ENCODE data around the gene VWA5B1. TPM values are rescaled to one million over a fixed set of nuclear protein-coding genes. Genes with fewer than 3 reads are reported as not detected.

The VWA5B1 gene
- total RNA-seq, 1 experiment from 2014 or later, result not detected

DNA sequence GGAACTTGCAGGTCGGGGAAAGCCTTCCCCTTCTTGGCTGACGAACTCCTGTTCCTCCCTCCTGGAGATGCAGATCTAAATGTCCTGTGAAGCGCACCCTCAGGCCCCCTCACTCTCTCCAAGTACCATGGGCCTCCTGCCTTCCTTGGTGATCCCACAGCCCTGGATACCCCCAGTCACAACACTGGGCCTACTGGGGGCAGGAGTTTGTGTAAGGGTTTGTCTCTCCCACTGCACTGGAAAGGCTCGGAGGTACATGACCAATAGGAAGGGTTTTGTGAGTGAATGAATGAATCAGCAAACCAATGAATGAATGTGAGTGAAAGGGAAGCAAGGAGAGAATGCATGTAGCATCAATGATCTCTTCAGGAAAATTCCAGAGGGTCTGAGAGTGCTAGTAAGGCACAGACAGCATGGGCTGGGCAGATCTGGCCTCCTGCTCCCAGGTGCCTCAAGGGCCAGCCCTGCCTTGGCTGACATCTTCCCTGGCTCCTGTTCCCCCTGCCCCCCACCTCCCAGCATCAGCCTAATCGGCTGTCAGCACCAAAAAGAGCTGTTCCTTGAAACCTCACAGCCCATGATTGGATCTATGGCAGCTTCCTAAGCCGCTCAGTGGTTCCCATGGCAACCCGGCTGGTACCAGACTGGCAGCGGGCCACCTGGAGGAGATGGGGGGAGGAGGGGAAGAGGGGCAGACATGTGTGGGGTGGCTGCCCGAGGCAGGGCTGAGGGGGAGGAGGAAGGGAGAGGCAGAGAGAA is 95.8 kb downstream of the VWA5B1 start:
- DNase-seq (ENCODE audit: low spot score), result no peak

DNA sequence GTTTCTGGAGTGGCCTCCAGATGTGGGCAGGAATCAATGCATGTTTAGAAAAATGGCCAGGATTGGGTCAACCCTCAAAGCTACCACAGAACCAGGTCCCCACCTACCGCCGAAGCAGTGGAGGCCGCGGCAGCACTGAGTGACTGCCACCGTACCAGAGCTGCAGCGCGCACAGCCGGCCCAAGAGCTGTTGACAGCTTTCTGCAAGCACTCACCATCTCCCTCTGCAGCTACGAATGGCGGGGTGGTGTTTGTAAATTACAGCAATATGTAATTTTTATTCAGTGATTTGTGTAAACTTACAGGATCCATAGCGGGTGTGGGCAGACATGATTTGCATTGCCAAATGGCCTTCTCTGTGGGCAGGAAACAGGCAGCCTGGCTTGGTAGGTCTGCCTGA is 98.9 kb downstream of the VWA5B1 start:
- no peak for DNase-seq (ENCODE audit: low spot score)

DNA sequence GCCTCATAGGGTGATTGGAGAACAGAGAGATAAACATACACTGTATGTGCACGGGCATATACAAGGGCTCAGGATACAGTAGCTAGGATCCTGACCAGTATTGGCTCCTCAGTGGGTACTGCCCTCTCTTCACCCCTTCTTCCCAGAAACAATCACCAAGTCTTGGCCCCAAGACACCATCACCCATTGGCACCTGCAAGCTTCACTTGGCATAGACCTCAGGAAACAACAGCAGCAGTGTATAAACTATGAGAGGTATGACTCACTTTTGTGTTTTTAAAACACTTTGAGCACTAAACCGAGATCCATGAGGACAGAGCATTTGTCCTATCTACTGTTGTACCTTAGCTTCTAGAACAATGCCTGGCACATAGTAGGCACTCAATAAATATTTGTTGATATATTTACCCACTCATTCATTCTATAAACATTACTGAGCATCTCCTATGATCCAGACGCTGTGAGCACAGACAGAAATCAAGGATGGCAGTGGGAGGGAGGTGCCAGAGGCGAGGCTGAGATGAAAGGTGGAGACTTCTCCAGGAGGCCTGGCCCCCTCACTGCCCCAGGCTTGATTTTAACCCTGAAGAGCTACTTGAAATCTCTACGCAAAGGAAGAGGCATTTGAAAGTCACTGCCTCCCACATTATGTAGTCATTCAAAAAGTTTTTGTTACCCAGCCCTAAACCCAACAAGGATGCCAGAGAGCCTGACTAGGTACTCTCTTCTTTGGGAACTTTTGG is 100.1 kb downstream of the VWA5B1 start:
- DNase-seq (ENCODE audit: low spot score), result peak; percentile 16

DNA sequence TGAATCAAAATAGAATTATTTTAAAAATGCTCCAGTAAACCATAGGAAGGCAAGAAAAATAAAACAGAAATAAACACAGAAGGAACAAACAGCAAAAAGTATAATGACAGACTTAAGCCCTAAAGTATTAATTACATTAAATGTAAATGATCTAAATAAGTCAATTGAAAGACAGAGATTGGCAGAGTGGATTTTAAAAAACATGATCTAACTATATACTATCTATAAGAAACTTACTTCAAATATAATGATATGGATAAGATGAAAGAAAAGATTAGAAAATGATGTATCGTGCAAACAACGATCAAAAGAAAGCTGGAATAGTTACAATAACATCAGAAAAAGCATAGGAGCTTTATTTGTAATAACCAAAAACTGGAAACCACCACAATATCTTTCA is 104.6 kb downstream of the VWA5B1 start:
- no peak for DNase-seq (ENCODE audit: low spot score)

DNA sequence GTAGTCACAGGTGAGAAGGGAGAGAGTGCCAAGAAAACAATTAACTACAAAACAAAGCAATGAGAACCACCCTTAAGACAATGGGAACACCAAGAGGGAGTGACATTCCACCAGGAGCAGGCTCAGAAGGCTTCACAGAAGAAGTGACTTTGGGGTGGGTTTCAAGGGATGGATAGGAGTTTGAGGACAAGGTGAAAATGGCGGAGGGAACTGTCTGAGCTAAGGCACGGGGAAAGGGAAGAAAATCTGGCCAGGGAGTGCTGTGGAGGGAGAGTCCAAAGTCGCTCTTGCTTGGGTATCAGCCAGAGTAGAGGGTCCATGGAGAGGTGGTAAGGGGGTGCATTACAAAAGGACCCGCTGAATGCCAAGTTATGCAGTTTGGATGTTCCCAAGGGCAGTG is 108.1 kb downstream of the VWA5B1 start:
- no peak for DNase-seq (ENCODE audit: low spot score)

DNA sequence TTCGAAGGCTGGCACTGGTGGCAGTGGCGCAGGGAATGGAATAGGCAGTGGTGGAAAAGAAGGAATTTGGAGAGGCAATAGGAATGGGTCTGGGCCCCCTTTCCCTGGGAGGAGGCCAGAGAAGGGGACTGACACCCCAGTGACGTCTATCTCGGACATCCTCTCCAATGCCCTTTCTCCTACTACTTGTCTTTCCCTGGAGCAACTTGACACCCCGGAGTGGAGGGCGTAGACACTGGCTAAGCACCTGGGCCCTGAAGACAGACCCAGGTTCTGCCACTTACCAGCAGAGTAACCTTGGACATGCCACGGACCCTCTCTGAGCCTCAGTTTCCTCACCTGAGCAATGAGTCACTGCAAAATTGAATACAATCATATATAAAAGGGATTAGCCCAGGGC is 108.5 kb downstream of the VWA5B1 start:
- DNase-seq (ENCODE audit: low spot score), result no peak

DNA sequence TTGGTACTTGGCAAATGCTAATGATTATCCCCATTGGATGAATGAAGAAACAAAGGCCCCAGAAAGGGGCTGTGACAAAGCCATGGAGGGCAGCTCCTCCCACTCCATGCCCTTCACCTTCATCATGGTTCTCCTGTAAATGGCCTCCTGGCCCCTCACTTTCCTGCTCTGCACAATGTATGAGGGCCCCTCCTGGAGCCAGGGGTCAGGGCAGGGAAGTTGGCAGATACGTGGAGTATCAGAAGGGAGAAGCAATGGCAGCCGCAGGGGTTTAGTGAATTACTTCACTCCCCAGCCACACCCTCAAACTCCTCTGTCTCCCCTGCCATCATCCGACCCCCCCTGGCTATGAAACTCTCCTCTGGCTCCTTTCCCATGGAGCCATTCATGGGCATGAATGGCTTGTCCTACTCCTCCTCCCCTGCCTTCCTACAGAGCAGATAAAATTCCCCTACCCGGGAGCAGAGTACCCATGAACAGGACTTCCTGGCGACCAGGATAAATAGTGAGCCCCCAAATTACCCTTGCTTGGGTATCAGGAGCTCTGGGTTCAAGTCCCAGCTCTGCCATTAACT is 109.0 kb downstream of the VWA5B1 start:
- no peak for DNase-seq (ENCODE audit: low spot score)

DNA sequence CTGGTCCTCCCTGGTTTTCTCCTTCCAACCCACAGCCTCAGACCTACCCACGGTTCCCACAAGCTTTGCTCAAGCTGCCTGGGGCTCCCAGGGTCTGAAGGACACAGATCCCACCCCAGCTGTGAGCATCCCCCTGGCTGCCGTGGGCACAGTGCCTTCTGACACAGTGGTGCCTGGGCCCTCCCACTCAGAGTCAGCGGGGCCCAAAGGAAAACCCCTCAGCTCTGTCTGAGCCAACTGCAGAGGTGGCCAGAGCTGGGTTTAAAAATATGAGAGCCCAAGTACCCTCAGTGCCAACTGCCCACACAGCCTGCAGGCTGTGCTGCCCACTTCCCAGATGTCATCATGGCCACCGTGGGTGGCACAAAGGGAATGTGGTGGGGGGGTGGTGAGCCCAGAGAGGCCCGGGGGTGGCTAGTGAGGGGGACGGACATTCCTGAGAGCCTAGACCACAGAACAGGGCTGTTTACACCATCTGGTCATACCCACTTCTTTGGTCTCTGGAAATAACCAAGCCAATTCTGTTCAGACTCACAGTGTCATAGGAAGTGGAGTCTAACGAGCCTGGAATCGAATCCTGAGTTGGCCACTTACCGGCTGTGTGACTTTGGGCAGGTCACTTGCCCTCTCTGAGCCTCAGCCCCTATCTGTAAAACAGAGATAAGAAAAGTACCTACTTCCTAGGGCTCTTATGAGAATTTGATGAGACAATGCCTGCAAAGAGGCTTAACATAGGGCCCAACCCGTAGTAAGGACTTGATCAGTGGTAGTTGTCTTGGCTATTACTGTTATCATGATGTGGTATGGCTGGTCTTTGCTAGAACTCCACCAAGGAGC is 109.9 kb downstream of the VWA5B1 start:
- DNase-seq (ENCODE audit: low spot score), result no peak

DNA sequence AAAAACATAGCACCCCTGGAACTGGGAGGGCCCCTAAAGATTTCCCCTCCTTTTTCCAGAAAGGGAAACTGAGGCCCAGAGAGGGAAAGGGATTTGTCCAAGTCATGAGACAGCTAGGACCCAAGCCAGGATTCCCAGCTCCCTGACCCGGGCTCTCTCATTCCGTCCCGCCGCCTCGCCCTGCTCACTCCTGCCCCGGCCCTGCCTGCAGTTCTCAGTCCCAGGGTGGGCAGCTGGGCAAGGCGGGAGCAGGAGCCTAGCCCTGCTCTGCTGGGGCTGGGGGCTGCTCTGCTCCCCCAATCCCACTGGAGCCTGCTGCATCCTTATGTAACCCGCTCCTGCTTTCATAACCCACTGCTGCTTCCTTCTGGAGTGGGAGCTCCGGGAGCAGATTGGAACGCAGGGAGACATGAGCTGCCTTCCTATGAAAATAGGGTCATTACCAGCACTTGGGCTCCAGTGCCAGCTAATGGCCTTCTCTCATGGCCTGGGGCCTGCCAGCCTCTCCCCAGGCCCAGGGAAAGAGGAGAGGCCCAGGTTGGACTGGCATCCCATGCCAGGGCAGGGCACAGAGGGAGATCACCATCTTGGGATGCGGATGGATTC is 110.8 kb downstream of the VWA5B1 start:
- DNase-seq (ENCODE audit: low spot score), result no peak

DNA sequence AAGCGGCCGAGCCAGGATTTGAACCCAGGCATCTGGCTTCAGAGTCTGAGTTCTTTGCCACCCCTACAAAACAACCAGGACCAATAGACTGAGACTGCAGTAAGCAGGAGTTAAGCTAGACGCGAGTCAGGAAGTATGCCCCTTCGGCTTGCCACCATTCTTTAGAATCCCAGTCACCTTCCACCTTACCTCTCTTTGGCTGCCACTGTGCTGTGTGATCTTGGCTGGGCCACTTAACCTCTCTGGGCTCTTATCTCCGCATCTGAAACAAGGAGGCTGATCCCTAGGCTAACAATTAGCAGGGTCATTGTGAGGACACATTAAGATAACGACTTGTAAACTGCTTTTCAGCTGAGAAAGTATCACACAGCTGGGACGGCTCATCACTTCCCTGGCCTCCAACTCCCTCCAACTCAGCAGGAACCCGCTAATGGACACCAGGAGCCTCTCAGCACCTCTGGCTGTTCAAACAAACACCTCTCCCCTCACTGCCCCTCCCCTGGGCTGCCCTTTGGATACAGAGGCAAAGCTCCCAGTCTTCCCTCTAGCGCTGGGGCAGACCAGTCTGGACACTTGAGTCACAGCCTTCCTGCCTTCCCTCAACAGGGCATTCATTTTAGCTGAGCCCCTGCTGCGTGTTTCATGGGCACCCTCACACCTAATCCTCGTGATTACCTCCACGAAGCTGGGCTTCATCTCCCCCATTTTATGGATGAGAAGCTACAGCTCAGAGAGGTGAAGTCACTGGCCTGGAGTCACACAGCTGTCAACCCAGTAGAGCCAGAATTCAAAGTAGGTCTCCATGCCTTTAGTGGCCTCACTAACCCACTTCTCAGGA is 112.1 kb downstream of the VWA5B1 start:
- DNase-seq (ENCODE audit: low spot score), result no peak

DNA sequence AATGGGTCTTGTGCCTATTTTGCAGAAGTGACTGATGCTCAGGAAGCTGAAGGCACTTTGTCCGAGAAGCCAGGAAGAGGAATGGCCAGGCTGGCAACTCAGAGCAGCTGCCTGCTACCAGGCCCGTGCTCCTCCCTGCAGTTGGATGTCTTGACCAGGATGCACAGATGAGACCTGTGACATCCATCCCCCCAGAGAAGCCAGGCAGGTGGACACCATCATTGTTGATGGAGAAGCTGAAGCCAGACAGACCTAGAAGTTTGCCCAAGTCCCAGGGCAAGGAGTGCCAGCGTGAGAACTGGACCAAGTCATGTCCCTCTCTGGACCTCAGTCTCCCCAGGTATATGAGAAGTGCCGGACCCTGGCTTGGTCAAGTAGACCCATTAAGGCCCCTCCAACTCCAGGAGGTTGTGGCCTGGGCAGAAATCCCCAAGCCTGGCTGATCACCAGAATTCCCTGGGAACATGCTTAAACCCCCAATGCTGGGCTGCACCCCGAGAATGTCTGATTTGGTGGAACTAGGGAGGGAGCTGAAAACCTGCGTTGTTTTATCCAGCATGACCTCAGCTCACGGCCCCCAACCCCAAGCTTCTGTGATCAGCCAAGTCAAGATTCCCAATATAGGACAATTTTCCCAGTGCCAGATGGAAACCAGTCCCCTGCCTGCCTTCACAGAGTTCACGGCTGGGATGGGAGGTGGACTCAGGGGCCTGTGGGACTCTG is 112.9 kb downstream of the VWA5B1 start:
- no peak for DNase-seq (ENCODE audit: low spot score)

DNA sequence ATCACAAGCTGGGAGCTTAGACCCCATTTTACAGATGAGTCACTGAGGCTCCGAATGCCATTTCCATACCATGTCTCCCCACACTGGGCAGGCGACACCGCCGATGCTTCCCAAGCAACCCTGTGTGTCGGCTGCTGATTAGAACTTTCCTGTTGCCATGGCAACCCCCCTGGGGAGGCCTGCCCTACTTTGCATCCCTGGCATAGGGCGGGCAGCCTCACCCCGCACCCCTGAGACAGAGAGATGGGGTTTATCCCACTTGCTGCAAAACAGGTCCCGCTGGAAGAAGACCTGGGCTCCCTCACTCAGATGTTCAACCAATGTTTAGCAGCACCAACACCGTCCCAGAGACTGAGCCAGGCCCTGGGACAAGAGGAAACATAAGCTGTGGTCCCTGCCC is 113.8 kb downstream of the VWA5B1 start:
- no peak for DNase-seq (ENCODE audit: low spot score)

Other genes starting within 250 kb of the VWA5B1 start
- gene PLA2G5, start 220.7 kb upstream of the VWA5B1 start, total RNA-seq (2014; rRNA removed; shearing (Covaris generic)), result not detected in 2 replicates
- not detected in 2 replicates for gene PLA2G2D, start 171.3 kb upstream of the VWA5B1 start, total RNA-seq (2014; rRNA removed; shearing (Covaris generic))
- gene PLA2G2F, start 151.6 kb upstream of the VWA5B1 start, total RNA-seq (2014; rRNA removed; shearing (Covaris generic)), result not detected in 2 replicates
- not detected in 2 replicates for gene UBXN10, start 104.8 kb upstream of the VWA5B1 start, total RNA-seq (2014; rRNA removed; shearing (Covaris generic))
- gene PLA2G2C, start 104.4 kb upstream of the VWA5B1 start, total RNA-seq (2014; rRNA removed; shearing (Covaris generic)), result not detected in 2 replicates
- gene CAMK2N1, start 195.3 kb downstream of the VWA5B1 start, total RNA-seq (2014; rRNA removed; shearing (Covaris generic)), result 2.9 and 3.6 TPM in 2 replicates
- gene MUL1, start 217.3 kb downstream of the VWA5B1 start, total RNA-seq (2014; rRNA removed; shearing (Covaris generic)), result 26.6 and 26.9 TPM in 2 replicates